ENCODE data around the gene ZNG1F. TPM values are rescaled to one million over a fixed set of nuclear protein-coding genes. Genes with fewer than 3 reads are reported as not detected.
"Not testable (repeated sequence)": the region's sequence is repeated elsewhere in the genome, so short reads cannot be mapped to it uniquely, and the experiment has no call there.

The ZNG1F gene
- 21.0 and 30.9 TPM in 2 replicates for polyA plus RNA-seq
- 14.1 and 25.9 TPM in 2 replicates for polyA minus RNA-seq

- H3K4me3 ChIP-seq (ENCODE audit: low read length) = not testable (repeated sequence)
Measured at GRCh38 chr9:41189217-41189616, at the start of gene ZNG1F. ZNG1F (minus strand) TSS chr9:41189317; CDS start chr9:41189258, 59 bp downstream.

GRCh38 chr9:41237110-41237749 is 48.1 kb upstream of the ZNG1F start:
- H3K36me3 ChIP-seq (ENCODE audit: insufficient read depth, low read length); H3K9ac ChIP-seq (ENCODE audit: low read length); H3F3A ChIP-seq (ENCODE audit: insufficient read depth, low read length, poor library complexity, severe bottlenecking); H3K9me2 ChIP-seq (ENCODE audit: insufficient read depth, low read length); H3K27ac ChIP-seq (ENCODE audit: low read length); H3K27me3 ChIP-seq (ENCODE audit: insufficient read depth, low read depth, low read length); H2AFZ ChIP-seq (ENCODE audit: low read depth, low read length); H3K9me3 ChIP-seq (ENCODE audit: low read length); H4K20me1 ChIP-seq (ENCODE audit: insufficient read depth); H3K4me3 ChIP-seq (ENCODE audit: low read length); H3K79me2 ChIP-seq (replicated peaks; ENCODE audit: insufficient read depth, low read length); H3K4me2 ChIP-seq (ENCODE audit: low read length): not testable (repeated sequence)

More at GRCh38 chr9:41189217-41189616, at the start of gene ZNG1F:
- not testable (repeated sequence) for H4K20me1 ChIP-seq (ENCODE audit: insufficient read depth); H3K27ac ChIP-seq (ENCODE audit: low read length); H2AFZ ChIP-seq (ENCODE audit: low read depth, low read length); H3K79me2 ChIP-seq (replicated peaks; ENCODE audit: insufficient read depth, low read length); H3K4me2 ChIP-seq (ENCODE audit: low read length); H3K9me2 ChIP-seq (ENCODE audit: insufficient read depth, low read length); H3K27me3 ChIP-seq (ENCODE audit: insufficient read depth, low read depth, low read length); H3K9ac ChIP-seq (ENCODE audit: low read length); H3K36me3 ChIP-seq (ENCODE audit: insufficient read depth, low read length); H3F3A ChIP-seq (ENCODE audit: insufficient read depth, low read length, poor library complexity, severe bottlenecking); H3K9me3 ChIP-seq (ENCODE audit: low read length)

- H3F3A ChIP-seq (ENCODE audit: insufficient read depth, low read length, poor library complexity, severe bottlenecking); H3K9ac ChIP-seq (ENCODE audit: low read length); H3K4me2 ChIP-seq (ENCODE audit: low read length); H3K27ac ChIP-seq (ENCODE audit: low read length); H4K20me1 ChIP-seq (ENCODE audit: insufficient read depth); H3K27me3 ChIP-seq (ENCODE audit: insufficient read depth, low read depth, low read length); H3K9me3 ChIP-seq (ENCODE audit: low read length); H3K4me3 ChIP-seq (ENCODE audit: low read length); H3K9me2 ChIP-seq (ENCODE audit: insufficient read depth, low read length); H3K79me2 ChIP-seq (replicated peaks; ENCODE audit: insufficient read depth, low read length); H3K36me3 ChIP-seq (ENCODE audit: insufficient read depth, low read length); H2AFZ ChIP-seq (ENCODE audit: low read depth, low read length): not testable (repeated sequence)
Measured at GRCh38 chr9:41236486-41237109, 47.5 kb upstream of the ZNG1F start.

- not testable (repeated sequence) for H3K4me2 ChIP-seq (ENCODE audit: low read length); H4K20me1 ChIP-seq (ENCODE audit: insufficient read depth); H3K4me3 ChIP-seq (ENCODE audit: low read length); H3K9me3 ChIP-seq (ENCODE audit: low read length); H3K79me2 ChIP-seq (replicated peaks; ENCODE audit: insufficient read depth, low read length); H3K9ac ChIP-seq (ENCODE audit: low read length); H2AFZ ChIP-seq (ENCODE audit: low read depth, low read length); H3K36me3 ChIP-seq (ENCODE audit: insufficient read depth, low read length); H3K27ac ChIP-seq (ENCODE audit: low read length); H3F3A ChIP-seq (ENCODE audit: insufficient read depth, low read length, poor library complexity, severe bottlenecking); H3K9me2 ChIP-seq (ENCODE audit: insufficient read depth, low read length); H3K27me3 ChIP-seq (ENCODE audit: insufficient read depth, low read depth, low read length)
Measured at GRCh38 chr9:41234811-41235805, 46.0 kb upstream of the ZNG1F start.

GRCh38 chr9:41234221-41234620 is 45.1 kb upstream of the ZNG1F start:
- H3K4me3 ChIP-seq (ENCODE audit: low read length); H3K4me2 ChIP-seq (ENCODE audit: low read length); H4K20me1 ChIP-seq (ENCODE audit: insufficient read depth); H3K9me2 ChIP-seq (ENCODE audit: insufficient read depth, low read length); H3K36me3 ChIP-seq (ENCODE audit: insufficient read depth, low read length); H3K79me2 ChIP-seq (replicated peaks; ENCODE audit: insufficient read depth, low read length); H3K9ac ChIP-seq (ENCODE audit: low read length); H2AFZ ChIP-seq (ENCODE audit: low read depth, low read length); H3K27ac ChIP-seq (ENCODE audit: low read length); H3F3A ChIP-seq (ENCODE audit: insufficient read depth, low read length, poor library complexity, severe bottlenecking); H3K27me3 ChIP-seq (ENCODE audit: insufficient read depth, low read depth, low read length); H3K9me3 ChIP-seq (ENCODE audit: low read length): not testable (repeated sequence)

- not testable (repeated sequence) for H3K9ac ChIP-seq (ENCODE audit: low read length); H3K27me3 ChIP-seq (ENCODE audit: insufficient read depth, low read depth, low read length); H2AFZ ChIP-seq (ENCODE audit: low read depth, low read length); H3K9me3 ChIP-seq (ENCODE audit: low read length); H3F3A ChIP-seq (ENCODE audit: insufficient read depth, low read length, poor library complexity, severe bottlenecking); H3K27ac ChIP-seq (ENCODE audit: low read length); H3K4me2 ChIP-seq (ENCODE audit: low read length); H4K20me1 ChIP-seq (ENCODE audit: insufficient read depth); H3K4me3 ChIP-seq (ENCODE audit: low read length); H3K36me3 ChIP-seq (ENCODE audit: insufficient read depth, low read length); H3K9me2 ChIP-seq (ENCODE audit: insufficient read depth, low read length); H3K79me2 ChIP-seq (replicated peaks; ENCODE audit: insufficient read depth, low read length)
Measured at GRCh38 chr9:41232326-41232725, 43.2 kb upstream of the ZNG1F start.

GRCh38 chr9:41230418-41230817 is 41.3 kb upstream of the ZNG1F start:
- not testable (repeated sequence) for H3K36me3 ChIP-seq (ENCODE audit: insufficient read depth, low read length); H3K9me2 ChIP-seq (ENCODE audit: insufficient read depth, low read length); H3K9ac ChIP-seq (ENCODE audit: low read length); H3F3A ChIP-seq (ENCODE audit: insufficient read depth, low read length, poor library complexity, severe bottlenecking); H3K4me3 ChIP-seq (ENCODE audit: low read length); H3K27me3 ChIP-seq (ENCODE audit: insufficient read depth, low read depth, low read length); H3K4me2 ChIP-seq (ENCODE audit: low read length); H3K27ac ChIP-seq (ENCODE audit: low read length); H2AFZ ChIP-seq (ENCODE audit: low read depth, low read length); H3K79me2 ChIP-seq (replicated peaks; ENCODE audit: insufficient read depth, low read length); H4K20me1 ChIP-seq (ENCODE audit: insufficient read depth); H3K9me3 ChIP-seq (ENCODE audit: low read length)

Data from neural cell (in vitro differentiated cells).